H1 (cell line): Measurements from ENCODE around the gene FOLR1. TPM values are rescaled to one million over a fixed set of nuclear protein-coding genes. Genes with fewer than 3 reads are reported as not detected.
"Not testable (repeated sequence)": the region's sequence is repeated elsewhere in the genome, so short reads cannot be mapped to it uniquely, and the experiment has no call there.

ENCODE experiments used
- CTCF ChIA-PET: fragments of 300-600 bp; sonication (Branson Sonifier 250); formaldehyde crosslinking; loops from one replicate; lab custom pipeline; 2021; ENCODE audit not compliant: partially characterized antibody; lab: Charles Lee
- POLR2A ChIA-PET: fragments of 300-600 bp; sonication (Branson Sonifier 250); formaldehyde crosslinking; loops from one replicate; lab custom pipeline; 2021; ENCODE audit warnings: inconsistent platforms; ENCODE audit not compliant: partially characterized antibody; lab: Charles Lee
- DNase-seq, 2 experiments: peaks; one replicate each; pipeline versions ENCODE4 v3.0.0 to v3.0.0-alpha.2; 2010 to 2022; ENCODE audit warnings: low spot score in 2 of 2, low read depth in 1 of 2, mixed read lengths in 1 of 2
- FAIRE-seq: peaks from 2 replicates; lab custom pipeline; 2011; peaks lifted over from hg19 to GRCh38; lab: Jason Lieb, UNC
- H2AFZ ChIP-seq: 2 replicates; pipeline ENCODE4 v1.8.1; 2012; ENCODE audit warnings: low read length, inconsistent platforms
- H2AK5ac ChIP-seq: 2 replicates; pipeline ENCODE4 v1.6.1; 2013; ENCODE audit warnings: low read depth, low read length
- H2BK120ac ChIP-seq: replicated peaks from 2 replicates; pipeline ENCODE3; 2013; ENCODE audit warnings: low read depth, low read length, inconsistent platforms
- H2BK12ac ChIP-seq: 2 replicates; pipeline ENCODE4 v1.6.1; 2013; ENCODE audit warnings: low read depth, low read length
- H2BK15ac ChIP-seq: 2 replicates; pipeline ENCODE4 v1.6.1; 2013; ENCODE audit warnings: low read length
- H2BK20ac ChIP-seq: 2 replicates; pipeline ENCODE4 v1.6.1; 2013; ENCODE audit warnings: low read length
- H2BK5ac ChIP-seq: 2 replicates; pipeline ENCODE4 v1.6.1; 2013; ENCODE audit warnings: low read depth, low read length
- H3K14ac ChIP-seq: 2 replicates; pipeline ENCODE4 v1.6.1; 2013; ENCODE audit warnings: inconsistent platforms; ENCODE audit not compliant: insufficient read length
- H3K18ac ChIP-seq: 2 replicates; pipeline ENCODE4 v1.6.1; 2013; ENCODE audit warnings: low read length; ENCODE audit errors: extremely low read depth
- H3K23ac ChIP-seq: 2 replicates; pipeline ENCODE4 v1.6.1; 2013; ENCODE audit warnings: inconsistent platforms; ENCODE audit not compliant: insufficient read length
- H3K23me2 ChIP-seq: 2 replicates; pipeline ENCODE4 v1.6.1; 2013; ENCODE audit warnings: low read depth, low read length
- H3K27ac ChIP-seq: 2 replicates; pipeline ENCODE4 v1.6.1; 2011; ENCODE audit warnings: low read depth, low read length, inconsistent platforms
- H3K27me3 ChIP-seq, 4 experiments: replicated peaks in 1 of 4; 1 replicate in 1 of 4; 2 replicates in 3 of 4; pipeline versions ENCODE4 v1.6.1 to v1.8.1; 2011 to 2013; ENCODE audit warnings: low read length in 3 of 4, mild to moderate bottlenecking in 3 of 4, inconsistent platforms in 2 of 4, mixed read lengths in 2 of 4, moderate library complexity in 1 of 4; ENCODE audit not compliant: control insufficient read depth in 3 of 4, insufficient read depth in 3 of 4; ENCODE audit errors: extremely low read depth in 1 of 4
- H3K36me3 ChIP-seq, 4 experiments: 2 replicates each; pipeline versions ENCODE4 v1.6.1 to v1.8.1; 2011 to 2013; ENCODE audit warnings: mild to moderate bottlenecking in 4 of 4, low read length in 3 of 4, moderate library complexity in 2 of 4, control low read depth in 1 of 4, inconsistent platforms in 1 of 4; ENCODE audit not compliant: insufficient read depth in 4 of 4, control insufficient read depth in 2 of 4
- H3K4ac ChIP-seq: replicated peaks from 2 replicates; pipeline ENCODE3; 2013; ENCODE audit warnings: low read length, low read depth, mixed read lengths, inconsistent platforms; ENCODE audit not compliant: insufficient read length
- H3K4me1 ChIP-seq, 4 experiments: replicated peaks in 1 of 4; 1 replicate in 1 of 4; 2 replicates in 3 of 4; pipeline versions ENCODE4 v1.6.1 to v1.8.1; 2011 to 2013; ENCODE audit warnings: low read length in 3 of 4, inconsistent platforms in 2 of 4, mixed read lengths in 1 of 4; ENCODE audit not compliant: insufficient read depth in 4 of 4, control insufficient read depth in 3 of 4
- H3K4me2 ChIP-seq, 2 experiments: 2 replicates each; pipeline versions ENCODE4 v1.6.1 to v1.8.1; 2011 to 2013; ENCODE audit warnings: low read depth in 2 of 2, low read length in 2 of 2, control low read depth in 1 of 2, inconsistent platforms in 1 of 2, mild to moderate bottlenecking in 1 of 2; ENCODE audit not compliant: insufficient read depth in 1 of 2
- H3K4me3 ChIP-seq, 4 experiments: fragments of 200-600, 300-600 bp in 1 of 4; sonication (generic), shearing (Covaris generic), sonication (Bioruptor Twin) in 1 of 4; 2 replicates each; pipeline versions ENCODE4 v1.5.1 to v1.8.1; 2011 to 2016; ENCODE audit warnings: low read length in 4 of 4, low read depth in 3 of 4, control low read depth in 2 of 4, inconsistent platforms in 2 of 4, mild to moderate bottlenecking in 2 of 4, mixed read lengths in 1 of 4, moderate library complexity in 1 of 4; ENCODE audit not compliant: insufficient read depth in 2 of 4; ENCODE audit errors: extremely low read depth in 1 of 4
- H3K56ac ChIP-seq: replicated peaks from 2 replicates; pipeline ENCODE3; 2013; ENCODE audit warnings: low read depth, mild to moderate bottlenecking, mixed read lengths, low read length, inconsistent platforms; ENCODE audit not compliant: insufficient read length
- H3K79me1 ChIP-seq: 2 replicates; pipeline ENCODE4 v1.6.1; 2013; ENCODE audit warnings: low read depth, low read length, control low read depth
- H3K79me2 ChIP-seq, 2 experiments: 2 replicates each; pipeline versions ENCODE4 v1.6.1 to v1.8.1; 2012 to 2013; ENCODE audit warnings: low read length in 2 of 2, mild to moderate bottlenecking in 2 of 2, inconsistent platforms in 1 of 2; ENCODE audit not compliant: insufficient read depth in 2 of 2, control insufficient read depth in 1 of 2
- H3K9ac ChIP-seq, 4 experiments: replicated peaks in 1 of 4; 1 replicate in 1 of 4; 2 replicates in 3 of 4; pipeline versions ENCODE4 v1.6.1 to v1.8.1; 2011 to 2013; ENCODE audit warnings: low read depth in 3 of 4, low read length in 3 of 4, control low read depth in 2 of 4, mild to moderate bottlenecking in 2 of 4, moderate library complexity in 2 of 4, inconsistent platforms in 1 of 4; ENCODE audit errors: extremely low read depth in 1 of 4
- H3K9me3 ChIP-seq, 2 experiments: 2 replicates each; pipeline versions ENCODE4 v1.6.1 to v1.8.1; 2012 to 2013; ENCODE audit warnings: mild to moderate bottlenecking in 2 of 2, moderate library complexity in 2 of 2, control low read depth in 1 of 2, inconsistent platforms in 1 of 2, low read depth in 1 of 2, low read length in 1 of 2, mixed read lengths in 1 of 2; ENCODE audit not compliant: insufficient read depth in 2 of 2
- H4K20me1 ChIP-seq, 2 experiments: replicated peaks in 1 of 2; 2 replicates each; pipeline versions ENCODE3 to v1.8.1; 2011 to 2013; ENCODE audit warnings: inconsistent platforms in 2 of 2, low read length in 2 of 2, mild to moderate bottlenecking in 1 of 2; ENCODE audit not compliant: insufficient read depth in 2 of 2, control insufficient read depth in 1 of 2
- H4K5ac ChIP-seq: 2 replicates; pipeline ENCODE4 v1.6.1; 2013; ENCODE audit warnings: low read length, low read depth, mixed read lengths, inconsistent platforms; ENCODE audit not compliant: insufficient read length
- H4K8ac ChIP-seq: 2 replicates; pipeline ENCODE4 v1.8.0; 2013; ENCODE audit warnings: mild to moderate bottlenecking, moderate library complexity, low read length, inconsistent platforms; ENCODE audit not compliant: insufficient read depth; ENCODE audit errors: extremely low read depth
- H4K91ac ChIP-seq: replicated peaks from 2 replicates; pipeline ENCODE3; 2013; ENCODE audit warnings: low read length, mixed read lengths, inconsistent platforms; ENCODE audit not compliant: insufficient read length
- WGBS, 2 experiments: shearing (Covaris generic) in 1 of 2; methylation state at CpG; one replicate each; pipeline versions ENCODE4 v1.1.6 to v1.1.7; 2013 to 2015; ENCODE audit warnings: low lambda C conversion rate in 2 of 2, mixed read lengths in 2 of 2, inconsistent platforms in 1 of 2, low coverage in 1 of 2, missing lambda C conversion rate in 1 of 2; ENCODE audit not compliant: insufficient replicate concordance in 2 of 2, insufficient coverage in 1 of 2, insufficient read length in 1 of 2; ENCODE audit errors: extremely low coverage in 1 of 2, missing lambda C conversion rate in 1 of 2; 5-methylcytosine and 5-hydroxymethylcytosine counted together
- polyA plus RNA-seq, 7 experiments: library from polyadenylated mRNA; depleted of rRNA in 3 of 7; stranded (reverse) in 5 of 7; unstranded in 2 of 7; fragments of >200 nt in 5 of 7; fragments of 200-250 nt in 2 of 7; gene quantifications; 1 replicate in 5 of 7; 2 replicates in 1 of 7; 4 replicates in 1 of 7; pipeline versions ENCODE4 v1.2.1 to v1.2.3, GENCODE V29; 2011 to 2013; ENCODE audit warnings: missing spikeins in 2 of 7, mixed read lengths in 2 of 7
- total RNA-seq: library from RNA; stranded (reverse); fragmentation: NEBNext Ultra II Directional; extraction: Animal tissue kit (Norgen Biotek cat#: 25700); gene quantifications from 2 replicates; pipeline ENCODE4 v1.2.1, GENCODE V29; 2021

Gene FOLR1
- total and polyA plus RNA-seq, 2 of the 8 experiments (the other 6 are each of a cell fraction or from before 2014, with no cell fraction given) = 1.3 TPM; not detected in 1

DNA sequence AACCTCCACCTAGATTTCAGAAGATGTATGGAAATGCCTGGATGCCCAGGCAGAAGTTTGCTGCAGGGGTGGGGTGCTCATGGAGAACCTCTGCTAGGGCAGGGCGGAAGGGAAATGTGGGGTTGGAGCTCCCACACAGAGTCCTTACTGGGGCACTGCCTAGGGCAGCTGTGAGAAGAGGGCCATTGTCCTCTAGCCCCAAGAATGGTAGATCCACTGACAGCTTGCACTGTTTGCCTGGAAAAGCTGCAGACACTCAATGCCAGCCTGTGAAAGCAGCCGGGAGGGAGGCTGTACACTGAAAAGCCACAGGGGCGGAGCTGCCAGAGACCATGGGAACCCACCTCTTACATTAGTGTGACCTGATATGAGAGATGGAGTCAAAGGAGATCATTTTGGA lies 22.2 kb upstream of the FOLR1 start:
- H3K27ac ChIP-seq, H3K23me2 ChIP-seq, H2BK5ac ChIP-seq, H3K9ac ChIP-seq, FAIRE-seq, H2BK15ac ChIP-seq, H3K14ac ChIP-seq, H3K9me3 ChIP-seq, H3K79me1 ChIP-seq, H3K56ac ChIP-seq, H3K79me2 ChIP-seq, H4K5ac ChIP-seq, H2BK20ac ChIP-seq, DNase-seq, H3K4me1 ChIP-seq, H3K4me3 ChIP-seq, H3K4ac ChIP-seq, H4K8ac ChIP-seq, H3K4me2 ChIP-seq, H2AFZ ChIP-seq, H4K20me1 ChIP-seq, H3K36me3 ChIP-seq, H2BK12ac ChIP-seq, H4K91ac ChIP-seq, H3K18ac ChIP-seq, H3K27me3 ChIP-seq, POLR2A ChIA-PET, H2BK120ac ChIP-seq, H2AK5ac ChIP-seq, H3K23ac ChIP-seq: not testable (repeated sequence)
- WGBS, 2 experiments = 77% methylated on average over 3 of the region's 3 CpGs; no CpG with 5 or more reads in 1 of the 2 experiments
- CTCF ChIA-PET = interaction anchor here (0.6 to 4.5 kb wide), 5 partner anchors 14 to 144 kb away, joined by 3 to 29 read pairs (median 4); no protein-coding TSS in a partner anchor

DNA sequence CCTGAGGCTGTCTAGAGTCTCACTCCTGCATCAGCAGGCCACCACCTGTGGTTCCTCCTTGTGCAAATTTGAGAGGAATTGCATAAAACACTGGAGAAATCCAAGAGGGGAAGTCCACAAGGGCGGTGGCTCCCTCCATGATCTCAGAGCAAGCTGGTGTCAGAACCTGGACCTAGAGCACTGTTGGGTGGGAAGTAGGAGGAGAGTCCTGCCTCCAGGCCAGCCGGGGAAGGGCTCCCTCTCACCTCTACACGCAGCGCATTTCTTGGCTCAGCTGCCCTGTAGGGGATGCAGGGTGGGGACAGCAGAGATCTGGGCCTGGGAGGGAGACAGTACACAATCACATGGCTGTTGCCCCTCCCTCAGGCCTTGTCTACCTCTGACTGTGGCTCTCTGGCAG lies 19.9 kb upstream of the FOLR1 start:
- H3K4ac ChIP-seq, H4K91ac ChIP-seq, H3K27me3 ChIP-seq, H3K79me2 ChIP-seq, H3K56ac ChIP-seq, H4K5ac ChIP-seq, H2BK12ac ChIP-seq, POLR2A ChIA-PET, FAIRE-seq, H3K4me2 ChIP-seq, H3K9ac ChIP-seq, H3K4me3 ChIP-seq, H3K23ac ChIP-seq, H4K8ac ChIP-seq, H3K14ac ChIP-seq, H2BK15ac ChIP-seq, H3K4me1 ChIP-seq, H3K36me3 ChIP-seq, H2BK120ac ChIP-seq, H2AK5ac ChIP-seq, H2BK5ac ChIP-seq, H3K9me3 ChIP-seq, H2AFZ ChIP-seq, H3K18ac ChIP-seq, H3K23me2 ChIP-seq, DNase-seq, H2BK20ac ChIP-seq, H3K27ac ChIP-seq, H4K20me1 ChIP-seq, H3K79me1 ChIP-seq: not testable (repeated sequence)
- WGBS, 2 experiments = 82% methylated on average over 4 of the region's 4 CpGs; no CpG with 5 or more reads in 1 of the 2 experiments
- CTCF ChIA-PET = interaction anchor here (1.2 to 1.7 kb wide), 2 partner anchors 11 to 25 kb away, joined by 3 to 8 read pairs; no protein-coding TSS in a partner anchor
